Large intestine (tissue), 1 donor: ENCODE data around the gene PTGER3. TPM values are rescaled to one million over a fixed set of nuclear protein-coding genes. Genes with fewer than 3 reads are reported as not detected.

Experiments used
- polyA plus RNA-seq: library from polyadenylated mRNA; unstranded; fragments of 120-200 nt; gene quantifications from one replicate; pipeline ENCODE4 v1.2.1, GENCODE V29; 2013

PTGER3 gene
- polyA plus RNA-seq, 1 donor = 8.1 TPM

Other genes with a start within 250 kb of the PTGER3 start
- 131 TPM for gene ZRANB2, start 33.2 kb upstream of the PTGER3 start, polyA plus RNA-seq